Measurements from ENCODE around the gene PRMT2. TPM values are rescaled to one million over a fixed set of nuclear protein-coding genes. Genes with fewer than 3 reads are reported as not detected.

PRMT2 gene
- total RNA-seq, 1 experiment from 2014 or later: 60.5 TPM

DNA sequence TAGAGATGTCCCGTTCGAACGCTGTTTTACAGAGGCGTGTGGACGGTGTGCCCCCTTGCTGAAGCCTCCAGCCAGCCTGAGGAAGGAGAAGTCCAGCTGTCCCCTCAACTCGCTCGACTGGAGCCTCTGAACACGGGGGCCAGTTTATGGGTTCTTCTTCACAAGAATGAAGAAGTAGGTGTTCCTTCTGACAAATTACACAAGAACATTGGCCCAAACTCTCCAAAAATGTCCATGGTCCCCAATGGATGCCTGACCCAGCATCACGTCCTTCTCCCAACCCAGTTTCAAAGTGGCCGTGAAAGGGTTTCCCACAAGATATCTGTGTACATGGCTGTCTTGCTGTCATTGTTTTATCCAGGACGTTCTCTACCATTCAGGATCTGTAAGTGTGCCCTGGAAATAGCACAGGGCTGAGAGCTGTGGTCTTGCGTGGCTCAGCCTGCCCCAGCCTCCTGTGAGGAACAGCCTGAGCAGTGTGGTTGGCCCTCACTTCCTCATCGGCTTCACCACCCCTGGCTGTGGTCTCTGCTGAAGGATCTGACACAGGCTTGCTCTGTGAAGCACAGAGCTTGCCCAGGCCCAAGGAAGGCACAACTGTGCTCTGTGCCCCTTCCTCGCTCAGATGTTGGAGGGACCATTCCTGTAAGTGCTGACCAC is 29.6 kb upstream of the PRMT2 start:
- H3K4me3 ChIP-seq (ENCODE audit: low read depth in 2 of 2, low read length in 2 of 2): no peak overlapping the region
- in situ Hi-C loops (cut with HindIII; ENCODE audit: low pct_unique_long_range_greater_than_20kb, low sequenced_read_pairs): no loop called here
- DNase-seq (ENCODE audit: low read depth, low spot score): no peak
- ChIA-PET POLR2A (no interaction called here), CTCF (no interaction called here)
- H3K9me3 ChIP-seq (ENCODE audit: control insufficient read depth, insufficient read depth, low read depth, low read length): no peaks in the 10 kb centered on the region
- intact Hi-C loops (cut with micrococcal nuclease; ENCODE audit: unreplicated experiment): no loop called here
- TF ChIP-seq, protein P1, sequence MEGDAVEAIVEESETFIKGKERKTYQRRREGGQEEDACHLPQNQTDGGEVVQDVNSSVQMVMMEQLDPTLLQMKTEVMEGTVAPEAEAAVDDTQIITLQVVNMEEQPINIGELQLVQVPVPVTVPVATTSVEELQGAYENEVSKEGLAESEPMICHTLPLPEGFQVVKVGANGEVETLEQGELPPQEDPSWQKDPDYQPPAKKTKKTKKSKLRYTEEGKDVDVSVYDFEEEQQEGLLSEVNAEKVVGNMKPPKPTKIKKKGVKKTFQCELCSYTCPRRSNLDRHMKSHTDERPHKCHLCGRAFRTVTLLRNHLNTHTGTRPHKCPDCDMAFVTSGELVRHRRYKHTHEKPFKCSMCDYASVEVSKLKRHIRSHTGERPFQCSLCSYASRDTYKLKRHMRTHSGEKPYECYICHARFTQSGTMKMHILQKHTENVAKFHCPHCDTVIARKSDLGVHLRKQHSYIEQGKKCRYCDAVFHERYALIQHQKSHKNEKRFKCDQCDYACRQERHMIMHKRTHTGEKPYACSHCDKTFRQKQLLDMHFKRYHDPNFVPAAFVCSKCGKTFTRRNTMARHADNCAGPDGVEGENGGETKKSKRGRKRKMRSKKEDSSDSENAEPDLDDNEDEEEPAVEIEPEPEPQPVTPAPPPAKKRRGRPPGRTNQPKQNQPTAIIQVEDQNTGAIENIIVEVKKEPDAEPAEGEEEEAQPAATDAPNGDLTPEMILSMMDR (IDR thresholded peaks at IDR 0.05): no peak
- no peak for TF ChIP-seq TCF7L2 (IDR thresholded peaks at IDR 0.05; ENCODE audit: low read depth, low read length)
- TF ChIP-seq, protein P2, sequence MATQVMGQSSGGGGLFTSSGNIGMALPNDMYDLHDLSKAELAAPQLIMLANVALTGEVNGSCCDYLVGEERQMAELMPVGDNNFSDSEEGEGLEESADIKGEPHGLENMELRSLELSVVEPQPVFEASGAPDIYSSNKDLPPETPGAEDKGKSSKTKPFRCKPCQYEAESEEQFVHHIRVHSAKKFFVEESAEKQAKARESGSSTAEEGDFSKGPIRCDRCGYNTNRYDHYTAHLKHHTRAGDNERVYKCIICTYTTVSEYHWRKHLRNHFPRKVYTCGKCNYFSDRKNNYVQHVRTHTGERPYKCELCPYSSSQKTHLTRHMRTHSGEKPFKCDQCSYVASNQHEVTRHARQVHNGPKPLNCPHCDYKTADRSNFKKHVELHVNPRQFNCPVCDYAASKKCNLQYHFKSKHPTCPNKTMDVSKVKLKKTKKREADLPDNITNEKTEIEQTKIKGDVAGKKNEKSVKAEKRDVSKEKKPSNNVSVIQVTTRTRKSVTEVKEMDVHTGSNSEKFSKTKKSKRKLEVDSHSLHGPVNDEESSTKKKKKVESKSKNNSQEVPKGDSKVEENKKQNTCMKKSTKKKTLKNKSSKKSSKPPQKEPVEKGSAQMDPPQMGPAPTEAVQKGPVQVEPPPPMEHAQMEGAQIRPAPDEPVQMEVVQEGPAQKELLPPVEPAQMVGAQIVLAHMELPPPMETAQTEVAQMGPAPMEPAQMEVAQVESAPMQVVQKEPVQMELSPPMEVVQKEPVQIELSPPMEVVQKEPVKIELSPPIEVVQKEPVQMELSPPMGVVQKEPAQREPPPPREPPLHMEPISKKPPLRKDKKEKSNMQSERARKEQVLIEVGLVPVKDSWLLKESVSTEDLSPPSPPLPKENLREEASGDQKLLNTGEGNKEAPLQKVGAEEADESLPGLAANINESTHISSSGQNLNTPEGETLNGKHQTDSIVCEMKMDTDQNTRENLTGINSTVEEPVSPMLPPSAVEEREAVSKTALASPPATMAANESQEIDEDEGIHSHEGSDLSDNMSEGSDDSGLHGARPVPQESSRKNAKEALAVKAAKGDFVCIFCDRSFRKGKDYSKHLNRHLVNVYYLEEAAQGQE (IDR thresholded peaks at IDR 0.05; ENCODE audit: insufficient read depth in 1 of 2, low read depth in 2 of 2, low read length in 1 of 2): no peak
- no peak for TF ChIP-seq SIN3A (IDR thresholded peaks at IDR 0.05; ENCODE audit: borderline replicate concordance, insufficient read depth, low read depth, low read length)
- no peak for TF ChIP-seq POLR2AphosphoS5 (IDR thresholded peaks at IDR 0.05; ENCODE audit: low read depth, low read length)
- H3K27ac ChIP-seq (ENCODE audit: low read length): no peak overlapping the region
- ATAC-seq: no peak
- H3K36me3 ChIP-seq (ENCODE audit: control insufficient read depth, insufficient read depth, low read length): no peaks in the 10 kb centered on the region
- H3K4me1 ChIP-seq (ENCODE audit: control insufficient read depth, insufficient read depth, low read length): no peaks in the 10 kb centered on the region
- BruUV-seq (replicated peaks): no TSS peak
- no peaks in the 10 kb centered on the region for H3K27me3 ChIP-seq (ENCODE audit: control insufficient read depth, insufficient read depth, low read length)

DNA sequence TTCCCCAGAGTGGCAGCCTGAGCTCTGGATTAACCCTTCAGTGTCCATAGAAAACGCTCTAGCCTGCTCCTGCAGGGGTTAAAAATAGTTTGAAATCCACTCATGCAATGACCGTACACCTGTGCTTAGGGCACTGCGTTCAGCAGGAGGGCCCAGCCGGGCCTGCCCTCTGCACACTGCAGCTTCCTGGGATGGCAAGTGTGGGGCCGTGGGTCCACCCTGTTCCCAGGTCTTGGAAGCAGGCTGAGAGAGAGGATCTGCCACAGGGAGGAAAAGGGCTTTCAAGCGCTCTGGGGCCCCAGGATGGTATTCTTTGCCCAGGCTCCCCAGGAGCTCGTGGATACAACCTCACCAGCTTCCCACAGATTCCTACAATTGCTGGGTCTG is 29.1 kb upstream of the PRMT2 start:
- intact Hi-C loops (cut with micrococcal nuclease; ENCODE audit: unreplicated experiment) (no loop called here), in situ Hi-C loops (cut with HindIII; ENCODE audit: low pct_unique_long_range_greater_than_20kb, low sequenced_read_pairs) (no loop called here)
- ChIA-PET POLR2A (no interaction called here), CTCF (no interaction called here)
- H3K27ac ChIP-seq (ENCODE audit: low read length): no peak overlapping the region
- H3K4me3 ChIP-seq (ENCODE audit: low read depth in 2 of 2, low read length in 2 of 2): no peak overlapping the region
- ATAC-seq (no peak), DNase-seq (ENCODE audit: low read depth, low spot score) (no peak)
- no peaks in the 10 kb centered on the region for H3K4me1 ChIP-seq (ENCODE audit: control insufficient read depth, insufficient read depth, low read length)
- no peaks in the 10 kb centered on the region for H3K27me3 ChIP-seq (ENCODE audit: control insufficient read depth, insufficient read depth, low read length)
- no TSS peak for BruUV-seq (replicated peaks)
- no peaks in the 10 kb centered on the region for H3K36me3 ChIP-seq (ENCODE audit: control insufficient read depth, insufficient read depth, low read length)
- H3K9me3 ChIP-seq (ENCODE audit: control insufficient read depth, insufficient read depth, low read depth, low read length): no peaks in the 10 kb centered on the region
- TF ChIP-seq POLR2AphosphoS5 (IDR thresholded peaks at IDR 0.05; ENCODE audit: low read depth, low read length) (no peak), TCF7L2 (IDR thresholded peaks at IDR 0.05; ENCODE audit: low read depth, low read length) (no peak), SIN3A (IDR thresholded peaks at IDR 0.05; ENCODE audit: borderline replicate concordance, insufficient read depth, low read depth, low read length) (no peak)
- TF ChIP-seq, protein P2 (IDR thresholded peaks at IDR 0.05; ENCODE audit: insufficient read depth in 1 of 2, low read depth in 2 of 2, low read length in 1 of 2): no peak
- TF ChIP-seq, protein P1 (IDR thresholded peaks at IDR 0.05): no peak

Data from Panc1 (cell line).